Heart right ventricle (tissue), 16 donors: ENCODE results near the gene MB21D2. TPM values are rescaled to one million over a fixed set of nuclear protein-coding genes. Genes with fewer than 3 reads are reported as not detected.

Source experiments
- ATAC-seq, 8 donors: fragments of 200-7000 bp; cut with Tn5 transposase; one replicate each; pipeline ENCODE4 v1.9.1; 2020; ENCODE audit warnings: mild to moderate bottlenecking in 8 of 8, moderate library complexity in 8 of 8, moderate number of reproducible peaks in 1 of 8
- DNase-seq, 2 donors: peaks; one replicate each; pipeline ENCODE4 v3.0.0-alpha.2; 2020
- H3K27ac ChIP-seq, 10 donors: fragments of 200-600 bp; sonication (generic) in 2 of 10; one replicate each; pipeline versions ENCODE4 v1.5.0 to v1.8.0; 2020 to 2022; ENCODE audit warnings: mild to moderate bottlenecking in 3 of 10
- H3K27me3 ChIP-seq, 7 donors: fragments of 200-600 bp; one replicate each; pipeline ENCODE4 v1.8.0; 2021 to 2022; ENCODE audit warnings: mild to moderate bottlenecking in 2 of 7
- H3K36me3 ChIP-seq, 9 donors: fragments of 200-600 bp; sonication (generic) in 1 of 9; one replicate each; pipeline versions ENCODE4 v1.5.0 to v1.8.0; 2020 to 2022; ENCODE audit warnings: mild to moderate bottlenecking in 2 of 9
- H3K4me1 ChIP-seq, 9 donors: fragments of 200-600 bp; sonication (generic) in 1 of 9; one replicate each; pipeline versions ENCODE4 v1.5.0 to v1.8.0; 2020 to 2022; ENCODE audit warnings: mild to moderate bottlenecking in 4 of 9
- H3K4me3 ChIP-seq, 10 donors: fragments of 200-600 bp; sonication (generic) in 2 of 10; one replicate each; pipeline versions ENCODE4 v1.5.0 to v1.8.0; 2020 to 2022; ENCODE audit warnings: mild to moderate bottlenecking in 7 of 10, moderate library complexity in 2 of 10
- H3K9me3 ChIP-seq, 11 donors: fragments of 200-600 bp in 10 of 11; sonication (generic) in 2 of 11; one replicate each; pipeline versions ENCODE4 v1.5.0 to v1.8.0; 2013 to 2022; ENCODE audit warnings: mild to moderate bottlenecking in 2 of 11, control low read depth in 1 of 11, moderate library complexity in 1 of 11
- CTCF ChIP-seq, 9 donors: fragments of 200-600 bp; sonication (generic) in 2 of 9; IDR thresholded peaks; one replicate each; pipeline versions ENCODE4 v1.5.0 to v1.8.0; 2021 to 2022; ENCODE audit warnings: antibody characterized with exemption in 9 of 9, mild to moderate bottlenecking in 5 of 9, moderate library complexity in 1 of 9
- WGBS, 2 donors: extraction: QIAGEN DNeasy Blood & Tissue Kit; methylation state at CpG; one replicate each; pipeline ENCODE4 v1.1.7; 2013; ENCODE audit warnings: inconsistent platforms in 1 of 2; 5-methylcytosine and 5-hydroxymethylcytosine counted together
- intact Hi-C, 10 donors: fragments of 100-400 bp; cut with DNase I; formaldehyde crosslinking; loops; one replicate each; pipeline versions ENCODE4 v1.11.1 to v1.14.2; 2022
- polyA plus RNA-seq, 2 donors: library from polyadenylated mRNA; stranded (reverse); fragments of 200-250 nt; gene quantifications; one replicate each; pipeline ENCODE4 v1.2.3, GENCODE V29; 2013
- total RNA-seq, 10 donors: library from RNA; stranded (reverse); fragmentation: NEBNext Ultra II Directional in 3 of 10; extraction: Animal tissue kit (Norgen Biotek cat#: 25700) in 3 of 10; gene quantifications; one replicate each; pipeline versions ENCODE4 v1.2.1 to v1.2.4, GENCODE V29; 2021 to 2023
- donor health status: Arrhythmogenic right ventricular cardiomyopathy.
- donor health status: ischemic (EF 13 %, LVEDD 7.1; RV severe dilation, severe dysfunction).
- donor health status: healthy with polysubstance abuse.
- donor health status: DM: no; HTN: yes; CAD: no.
- donor health status: DM: no; HTN: no; CAD: no.
- donor health status: ischemic (EF 25% LVEDD 6.9; RV normal size, moderate dysfunction).
- donor health status: ischemic (EF 25% LVEDD 5.7; RV mildly dilated, moderate dysfunction).
- donor health status: healthy.
- donor health status: DM: yes; HTN: yes; CAD: no.
- donor health status: Ischemic cardiomyopathy.
- donor health status: ischemic (EF 35%, LVEDD 5.7; RV mildly dilated, moderate dysfunction).
- donor health status: nonischemic (EF 11% LVEDD 7.7; RV severe dilation, severe dysfunction).
- donor health status: DM: yes; HTN: yes; CAD: no.
- donor health status: PGD.
- donor health status: ischemic (EF 29% LVEDD 5.4; RV normal size, mild dysfunction).
- donor health status: nonischemic (EF 23%, LVEDD 6.1; RV moderate dilation, normal function).

The MB21D2 gene
- total and polyA plus RNA-seq, 12 donors: 0.80 to 4.4 (median 2.8) TPM

GRCh38 chr3:192772240-192772894 lies 145.3 kb downstream of the MB21D2 start:
- intact Hi-C loops: loop anchor here in 9 of 10 donors (2.0 to 10.0 kb wide), 7 partner anchors 118 to 308 kb away; no protein-coding TSS in a partner anchor
- peak; percentile 42 to 44 for DNase-seq
- no peak overlapping the region for H3K27ac ChIP-seq
- H3K4me1 ChIP-seq: no peaks in the 10 kb centered on the region
- peak in 7 of 8 donors; percentile 67 to 94 (median 84) for ATAC-seq
- H3K27me3 ChIP-seq: no peaks in the 10 kb centered on the region
- peak; percentile 20 to 69 (median 56) for TF ChIP-seq CTCF (IDR thresholded peaks at IDR 0.05)
- WGBS, 2 donors: 48% methylated on average over 5 of the region's 5 CpGs
- H3K4me3 ChIP-seq: no peak overlapping the region
- no peaks in the 10 kb centered on the region for H3K36me3 ChIP-seq
- peaks cover 0 to 21% (median 7%) of the 10 kb centered on the region in 11 donors for H3K9me3 ChIP-seq

GRCh38 chr3:192758654-192759053 lies 159.0 kb downstream of the MB21D2 start:
- intact Hi-C loops: no loop called here

GRCh38 chr3:192751148-192751547 lies 166.5 kb downstream of the MB21D2 start:
- H3K27me3 ChIP-seq: no peaks in the 10 kb centered on the region
- no peaks in the 10 kb centered on the region for H3K4me1 ChIP-seq
- intact Hi-C loops: no loop called here
- DNase-seq (no peak), ATAC-seq (no peak)
- 66 to 79% methylated on average over 2 of the region's 2 CpGs for WGBS, 2 donors
- H3K36me3 ChIP-seq: no peaks in the 10 kb centered on the region
- no peak for TF ChIP-seq CTCF (IDR thresholded peaks at IDR 0.05)
- H3K27ac ChIP-seq: no peak overlapping the region
- no peaks in the 10 kb centered on the region for H3K9me3 ChIP-seq
- no peak overlapping the region for H3K4me3 ChIP-seq

More at GRCh38 chr3:192758654-192759053, 159.0 kb downstream of the MB21D2 start:
- no peaks in the 10 kb centered on the region for H3K36me3 ChIP-seq
- ATAC-seq (no peak), DNase-seq (no peak)
- H3K9me3 ChIP-seq: peaks cover 0 to 10% (median 0%) of the 10 kb centered on the region in 11 donors
- H3K4me1 ChIP-seq: no peaks in the 10 kb centered on the region
- H3K4me3 ChIP-seq: no peak overlapping the region
- no peak for TF ChIP-seq CTCF (IDR thresholded peaks at IDR 0.05)
- 86 to 92% methylated on average over 7 of the region's 7 CpGs for WGBS, 2 donors
- no peak overlapping the region for H3K27ac ChIP-seq
- H3K27me3 ChIP-seq: no peaks in the 10 kb centered on the region

GRCh38 chr3:192750201-192750600 lies 167.5 kb downstream of the MB21D2 start:
- Histone ChIP-seq H3K4me3 (no peak overlapping the region), H3K36me3 (no peaks in the 10 kb centered on the region), H3K9me3 (no peaks in the 10 kb centered on the region), H3K27me3 (no peaks in the 10 kb centered on the region), H3K4me1 (no peaks in the 10 kb centered on the region), H3K27ac (no peak overlapping the region)
- no peak for TF ChIP-seq CTCF (IDR thresholded peaks at IDR 0.05)
- DNase-seq (no peak), ATAC-seq (no peak)
- WGBS, 2 donors: 77 to 78% methylated on average over 5 of the region's 5 CpGs
- intact Hi-C loops: no loop called here
